Neural progenitor cell (in vitro differentiated cells): ENCODE measurements around the gene FMN1. TPM values are rescaled to one million over a fixed set of nuclear protein-coding genes. Genes with fewer than 3 reads are reported as not detected.

Experiments used
- DNase-seq: peaks from one replicate; pipeline ENCODE4 v3.0.0-alpha.2; 2016; ENCODE audit warnings: low spot score
- H2AFZ ChIP-seq: fragments of 200-600 bp; sonication (generic); replicated peaks from 2 replicates; pipeline ENCODE4 v1.6.1; 2016; ENCODE audit warnings: antibody characterized with exemption
- H3F3A ChIP-seq: fragments of 200-600 bp; sonication (generic); 2 replicates; pipeline ENCODE4 v1.6.1; 2016; ENCODE audit warnings: antibody characterized with exemption, low read depth
- H3K27ac ChIP-seq: fragments of 200-600 bp; sonication (generic); 2 replicates; pipeline ENCODE4 v1.5.1; 2016; ENCODE audit warnings: mild to moderate bottlenecking
- H3K27me3 ChIP-seq: fragments of 200-600 bp; sonication (generic); 2 replicates; pipeline ENCODE4 v1.6.1; 2016; ENCODE audit warnings: mild to moderate bottlenecking, moderate library complexity
- H3K36me3 ChIP-seq: fragments of 200-600 bp; sonication (generic); 2 replicates; pipeline ENCODE4 v1.5.1; 2016
- H3K4me1 ChIP-seq: fragments of 200-600 bp; sonication (generic); 2 replicates; pipeline ENCODE4 v1.6.1; 2016; ENCODE audit warnings: mixed run types
- H3K4me2 ChIP-seq: fragments of 200-600 bp; sonication (generic); 2 replicates; pipeline ENCODE4 v1.6.1; 2016
- H3K4me3 ChIP-seq: fragments of 200-600 bp; sonication (generic); 2 replicates; pipeline ENCODE4 v1.5.1; 2016
- H3K79me2 ChIP-seq: fragments of 200-600 bp; sonication (generic); 2 replicates; pipeline ENCODE4 v1.6.1; 2016; ENCODE audit warnings: low read depth
- H3K9ac ChIP-seq: fragments of 200-600 bp; sonication (generic); 2 replicates; pipeline ENCODE4 v1.6.1; 2016
- H3K9me3 ChIP-seq: fragments of 200-600 bp; sonication (generic); 2 replicates; pipeline ENCODE4 v1.5.1; 2016; ENCODE audit warnings: low read depth
- H4K20me1 ChIP-seq: fragments of 200-600 bp; sonication (generic); 2 replicates; pipeline ENCODE4 v1.6.1; 2016; ENCODE audit warnings: low read depth
- H3K27ac Mint-ChIP-seq: 3 replicates; pipeline ENCODE4 v1.8.0; 2021; ENCODE audit warnings: mixed read lengths
- H3K27me3 Mint-ChIP-seq: 2 replicates; pipeline ENCODE4 v1.8.0; 2022; ENCODE audit warnings: low read depth, mild to moderate bottlenecking, inconsistent platforms, moderate library complexity, mixed read lengths; ENCODE audit not compliant: insufficient read depth
- H3K36me3 Mint-ChIP-seq: 3 replicates; pipeline ENCODE4 v1.8.0; 2021; ENCODE audit warnings: mixed read lengths
- H3K4me1 Mint-ChIP-seq: 3 replicates; pipeline ENCODE4 v1.8.0; 2021; ENCODE audit warnings: mixed read lengths
- H3K4me3 Mint-ChIP-seq: 3 replicates; pipeline ENCODE4 v1.8.0; 2021; ENCODE audit warnings: mild to moderate bottlenecking, moderate library complexity, mixed read lengths
- H3K9me3 Mint-ChIP-seq: 3 replicates; pipeline ENCODE4 v1.8.0; 2020; ENCODE audit warnings: mixed read lengths
- CTCF ChIP-seq: fragments of 200-600 bp; sonication (generic); IDR thresholded peaks from 2 replicates; pipeline ENCODE4 v1.5.1; 2017; ENCODE audit warnings: antibody characterized with exemption, mild to moderate bottlenecking
- EZH2 ChIP-seq: fragments of 200-600 bp; sonication (generic); IDR thresholded peaks from 2 replicates; pipeline ENCODE4 v1.6.1; 2017; ENCODE audit warnings: antibody characterized with exemption, mild to moderate bottlenecking, moderate library complexity
- EZH2phosphoT487 ChIP-seq: fragments of 200-600 bp; sonication (generic); IDR thresholded peaks from 2 replicates; pipeline ENCODE4 v1.6.1; 2017; ENCODE audit warnings: antibody characterized with exemption
- total RNA-seq: library from RNA; depleted of rRNA; stranded (reverse); fragments of >200 nt; gene quantifications from 2 replicates; pipeline ENCODE4 v1.2.3, GENCODE V29; 2015; ENCODE audit warnings: low replicate concordance

Gene FMN1
- total RNA-seq, 1 donor from 2014 or later, result 5.7 TPM

- Mint-ChIP-seq H3K27me3 (no peaks in the 10 kb centered on the region), H3K4me3 (no peak overlapping the region), H3K36me3 (no peaks in the 10 kb centered on the region), H3K9me3 (no peaks in the 10 kb centered on the region), H3K27ac (no peak overlapping the region), H3K4me1 (peaks cover 18% of the 10 kb centered on the region)
- Histone ChIP-seq H3K4me3 (no peak overlapping the region), H2AFZ (no peak overlapping the region), H3K27ac (no peak overlapping the region), H3K9me3 (no peaks in the 10 kb centered on the region), H3K4me2 (no peak overlapping the region), H3K27me3 (no peaks in the 10 kb centered on the region), H3K4me1 (no peaks in the 10 kb centered on the region), H3K9ac (no peak overlapping the region), H3K36me3 (no peaks in the 10 kb centered on the region), H4K20me1 (no peaks in the 10 kb centered on the region), H3F3A (no peaks in the 10 kb centered on the region), H3K79me2 (no peaks in the 10 kb centered on the region)
- TF ChIP-seq CTCF (no peak), EZH2 (no peak), EZH2phosphoT487 (no peak)
- no peak for DNase-seq
Measured at GRCh38 chr15:33030315-33030714, 164.2 kb downstream of the FMN1 start.

- no peaks in the 10 kb centered on the region for H3K79me2 ChIP-seq
- no peak overlapping the region for H3K27ac ChIP-seq
- H3F3A ChIP-seq, result no peaks in the 10 kb centered on the region
- no peak overlapping the region for H3K4me2 ChIP-seq
- H3K36me3 ChIP-seq, result no peaks in the 10 kb centered on the region
- H3K9me3 ChIP-seq, result no peaks in the 10 kb centered on the region
- no peak overlapping the region for H3K4me3 Mint-ChIP-seq
- no peaks in the 10 kb centered on the region for H3K4me1 ChIP-seq
- TF ChIP-seq EZH2 (no peak), CTCF (no peak)
- H3K4me3 ChIP-seq, result no peak overlapping the region
- no peaks in the 10 kb centered on the region for H4K20me1 ChIP-seq
- no peak overlapping the region for H3K9ac ChIP-seq
- H3K36me3 Mint-ChIP-seq, result no peaks in the 10 kb centered on the region
- no peaks in the 10 kb centered on the region for H3K9me3 Mint-ChIP-seq
- DNase-seq, result no peak
- peak overlapping the region; percentile 10 for H3K27ac Mint-ChIP-seq
- H3K4me1 Mint-ChIP-seq, result peaks cover 13% of the 10 kb centered on the region
- H2AFZ ChIP-seq, result no peak overlapping the region
- H3K27me3 ChIP-seq, result no peaks in the 10 kb centered on the region
- H3K27me3 Mint-ChIP-seq, result no peaks in the 10 kb centered on the region
Measured at GRCh38 chr15:33029109-33029652, 165.3 kb downstream of the FMN1 start.

GRCh38 chr15:33028495-33028894 is 166.0 kb downstream of the FMN1 start:
- Histone ChIP-seq H3K27me3 (no peaks in the 10 kb centered on the region), H3K4me2 (no peak overlapping the region), H3K4me1 (no peaks in the 10 kb centered on the region), H3K9ac (no peak overlapping the region), H3K4me3 (no peak overlapping the region), H4K20me1 (no peaks in the 10 kb centered on the region), H2AFZ (no peak overlapping the region), H3K79me2 (no peaks in the 10 kb centered on the region), H3K9me3 (no peaks in the 10 kb centered on the region), H3K27ac (no peak overlapping the region), H3F3A (no peaks in the 10 kb centered on the region), H3K36me3 (no peaks in the 10 kb centered on the region)
- Mint-ChIP-seq H3K4me3 (no peak overlapping the region), H3K9me3 (no peaks in the 10 kb centered on the region), H3K27ac (no peak overlapping the region), H3K27me3 (no peaks in the 10 kb centered on the region), H3K36me3 (no peaks in the 10 kb centered on the region), H3K4me1 (peaks cover 15% of the 10 kb centered on the region)
- DNase-seq, result no peak
- TF ChIP-seq CTCF, result no peak
- no peak for TF ChIP-seq EZH2phosphoT487
- TF ChIP-seq EZH2, result no peak
